Nephron (organoid): ENCODE results near the gene LRP5.

Experiments used
- H3K27ac Mint-ChIP-seq, 3 experiments: 2 replicates each; pipeline ENCODE4 v1.8.0; 2020; ENCODE audit warnings: mixed read lengths in 3 of 3, mild to moderate bottlenecking in 2 of 3, moderate library complexity in 1 of 3
- H3K27me3 Mint-ChIP-seq: 2 replicates; pipeline ENCODE4 v1.8.0; 2021; ENCODE audit warnings: low read depth, mild to moderate bottlenecking, moderate library complexity, mixed read lengths
- H3K36me3 Mint-ChIP-seq: 2 replicates; pipeline ENCODE4 v1.8.0; 2020; ENCODE audit warnings: low read depth, mixed read lengths
- H3K4me1 Mint-ChIP-seq: 2 replicates; pipeline ENCODE4 v1.8.0; 2020; ENCODE audit warnings: mixed read lengths
- H3K4me3 Mint-ChIP-seq, 3 experiments: 2 replicates each; pipeline ENCODE4 v1.8.0; 2020; ENCODE audit warnings: mild to moderate bottlenecking in 3 of 3, mixed read lengths in 3 of 3, moderate library complexity in 2 of 3
- H3K9me3 Mint-ChIP-seq: 2 replicates; pipeline ENCODE4 v1.8.0; 2020; ENCODE audit warnings: mixed read lengths
- TF ChIP-seq, protein P1 (sequence below), 3 experiments: fragments of 200-600 bp; sonication (generic); IDR thresholded peaks; one replicate each; pipeline ENCODE4 v1.5.0; 2021; ENCODE audit warnings: antibody characterized with exemption in 3 of 3; ENCODE audit not compliant: unreplicated experiment in 3 of 3

The LRP5 gene

DNA sequence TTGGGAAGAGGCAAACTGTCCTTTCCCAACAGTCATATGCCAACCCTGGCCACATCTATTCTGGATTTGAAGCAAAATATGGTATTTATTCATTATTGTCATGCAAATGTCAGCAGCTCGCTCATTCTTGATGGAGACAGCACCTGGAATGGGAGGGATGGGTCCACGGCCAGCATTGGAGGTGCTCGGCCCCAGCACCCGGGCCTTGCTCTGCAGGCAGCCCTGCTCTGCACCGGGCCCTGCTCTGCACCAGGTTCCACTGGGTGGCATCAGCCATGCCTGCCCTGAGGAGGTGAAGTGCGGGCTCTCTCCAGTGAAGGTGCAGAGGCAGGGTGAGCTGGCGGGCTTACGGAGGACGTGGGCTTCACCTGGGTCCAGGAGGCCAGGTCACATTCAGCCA, 19.8 kb downstream of the LRP5 start:
- Mint-ChIP-seq H3K9me3 (no peaks in the 10 kb centered on the region), H3K4me3 (peak overlapping the region in 1 of 3 experiments; percentile 54), H3K4me1 (peaks cover 76% of the 10 kb centered on the region), H3K36me3 (no peaks in the 10 kb centered on the region), H3K27ac (peak overlapping the region; percentile 81 to 90 (median 81)), H3K27me3 (peaks cover 3% of the 10 kb centered on the region)
- TF ChIP-seq, protein P1, sequence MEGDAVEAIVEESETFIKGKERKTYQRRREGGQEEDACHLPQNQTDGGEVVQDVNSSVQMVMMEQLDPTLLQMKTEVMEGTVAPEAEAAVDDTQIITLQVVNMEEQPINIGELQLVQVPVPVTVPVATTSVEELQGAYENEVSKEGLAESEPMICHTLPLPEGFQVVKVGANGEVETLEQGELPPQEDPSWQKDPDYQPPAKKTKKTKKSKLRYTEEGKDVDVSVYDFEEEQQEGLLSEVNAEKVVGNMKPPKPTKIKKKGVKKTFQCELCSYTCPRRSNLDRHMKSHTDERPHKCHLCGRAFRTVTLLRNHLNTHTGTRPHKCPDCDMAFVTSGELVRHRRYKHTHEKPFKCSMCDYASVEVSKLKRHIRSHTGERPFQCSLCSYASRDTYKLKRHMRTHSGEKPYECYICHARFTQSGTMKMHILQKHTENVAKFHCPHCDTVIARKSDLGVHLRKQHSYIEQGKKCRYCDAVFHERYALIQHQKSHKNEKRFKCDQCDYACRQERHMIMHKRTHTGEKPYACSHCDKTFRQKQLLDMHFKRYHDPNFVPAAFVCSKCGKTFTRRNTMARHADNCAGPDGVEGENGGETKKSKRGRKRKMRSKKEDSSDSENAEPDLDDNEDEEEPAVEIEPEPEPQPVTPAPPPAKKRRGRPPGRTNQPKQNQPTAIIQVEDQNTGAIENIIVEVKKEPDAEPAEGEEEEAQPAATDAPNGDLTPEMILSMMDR (IDR thresholded peaks at IDR 0.05; ENCODE audit: unreplicated experiment in 3 of 3) = no peak

DNA sequence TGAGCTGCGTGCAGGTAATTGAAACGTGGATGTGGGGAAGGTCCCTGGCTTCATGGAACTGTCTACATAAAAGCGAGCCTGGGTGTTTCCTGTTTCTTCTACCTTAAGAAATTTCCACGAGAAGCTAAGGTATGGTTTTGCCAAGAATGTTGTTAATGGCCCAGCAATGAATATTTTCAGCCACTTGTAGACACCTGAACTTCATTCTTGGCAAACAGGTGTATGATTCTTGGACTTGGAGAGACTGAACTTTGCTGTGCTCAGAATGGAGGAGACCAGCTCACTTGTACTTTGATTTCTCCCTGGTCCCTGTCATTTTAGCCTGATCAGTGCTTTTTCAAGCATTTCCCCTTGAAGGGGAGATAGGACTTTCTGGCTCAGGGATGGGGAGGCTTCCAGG, 20.8 kb downstream of the LRP5 start:
- TF ChIP-seq, protein P1 (IDR thresholded peaks at IDR 0.05; ENCODE audit: unreplicated experiment in 3 of 3) = no peak
- Mint-ChIP-seq H3K27ac (peak overlapping the region in 2 of 3 experiments; percentile 10 to 65), H3K27me3 (peaks cover 3% of the 10 kb centered on the region), H3K4me1 (peaks cover 76% of the 10 kb centered on the region), H3K36me3 (no peaks in the 10 kb centered on the region), H3K4me3 (no peak overlapping the region), H3K9me3 (no peaks in the 10 kb centered on the region)

DNA sequence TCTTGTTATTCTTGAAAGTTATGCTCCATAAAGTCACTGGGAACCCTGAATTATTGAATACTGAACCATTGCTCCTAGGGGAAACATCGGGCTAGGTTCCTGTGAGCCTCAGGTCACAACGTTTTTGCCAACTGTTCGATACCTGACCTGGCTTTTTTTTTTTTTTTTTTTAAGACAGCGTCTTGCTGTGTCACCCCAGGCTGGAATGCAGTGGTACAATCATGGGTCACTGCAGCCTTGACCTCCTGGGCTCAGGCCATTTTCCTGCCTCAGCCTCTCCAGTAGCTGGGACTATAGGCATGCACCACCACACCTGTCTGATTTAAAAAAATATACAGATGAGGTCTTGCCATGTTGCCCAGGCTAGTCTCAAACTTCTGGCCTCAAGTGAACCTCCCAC, 22.5 kb downstream of the LRP5 start:
- Mint-ChIP-seq H3K36me3 (no peaks in the 10 kb centered on the region), H3K4me3 (no peak overlapping the region), H3K9me3 (no peaks in the 10 kb centered on the region), H3K4me1 (peaks cover 69% of the 10 kb centered on the region), H3K27me3 (peaks cover 3% of the 10 kb centered on the region), H3K27ac (no peak overlapping the region)
- TF ChIP-seq, protein P1 (IDR thresholded peaks at IDR 0.05; ENCODE audit: unreplicated experiment in 3 of 3) = no peak

GRCh38 chr11:68335683-68336082, 23.3 kb downstream of the LRP5 start:
- Mint-ChIP-seq H3K27me3 (peaks cover 3% of the 10 kb centered on the region), H3K27ac (peak overlapping the region in 2 of 3 experiments; percentile 8 to 12), H3K4me3 (no peak overlapping the region), H3K36me3 (no peaks in the 10 kb centered on the region), H3K9me3 (no peaks in the 10 kb centered on the region), H3K4me1 (peaks cover 63% of the 10 kb centered on the region)
- TF ChIP-seq, protein P1 (IDR thresholded peaks at IDR 0.05; ENCODE audit: unreplicated experiment in 3 of 3) = no peak

DNA sequence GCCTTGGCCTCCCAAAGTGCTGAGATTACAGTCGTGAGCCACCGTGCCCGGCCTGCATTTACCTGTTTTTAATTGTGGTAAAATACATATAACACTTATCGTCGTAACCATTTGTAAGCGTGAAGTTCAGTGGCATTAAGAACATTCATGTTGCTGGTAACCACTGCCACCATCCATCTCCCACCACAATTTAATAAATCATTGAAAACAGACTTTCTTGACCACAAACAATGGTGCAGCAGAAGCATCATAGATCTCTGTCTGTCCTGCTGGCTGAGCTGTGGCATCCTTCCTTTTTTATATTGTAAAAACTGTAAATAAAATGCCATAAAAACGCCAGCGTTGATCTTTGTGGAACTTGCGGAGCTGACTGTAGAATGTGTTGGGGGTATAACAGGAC, 24.3 kb downstream of the LRP5 start:
- TF ChIP-seq, protein P1 (IDR thresholded peaks at IDR 0.05; ENCODE audit: unreplicated experiment in 3 of 3) = no peak
- Mint-ChIP-seq H3K27me3 (peaks cover 3% of the 10 kb centered on the region), H3K4me1 (peaks cover 61% of the 10 kb centered on the region), H3K36me3 (no peaks in the 10 kb centered on the region), H3K9me3 (no peaks in the 10 kb centered on the region), H3K27ac (peak overlapping the region in 1 of 3 experiments; percentile 30), H3K4me3 (no peak overlapping the region)

GRCh38 chr11:68337399-68337835, 25.0 kb downstream of the LRP5 start:
- Mint-ChIP-seq H3K36me3 (no peaks in the 10 kb centered on the region), H3K27ac (peak overlapping the region in 2 of 3 experiments; percentile 30 to 53), H3K4me1 (peaks cover 61% of the 10 kb centered on the region), H3K9me3 (no peaks in the 10 kb centered on the region), H3K4me3 (no peak overlapping the region), H3K27me3 (peaks cover 3% of the 10 kb centered on the region)
- TF ChIP-seq, protein P1 (IDR thresholded peaks at IDR 0.05; ENCODE audit: unreplicated experiment in 3 of 3) = no peak
